HG03378 (cell line): ENCODE results near the gene MYO16.

Experiments
- ATAC-seq: cut with Tn5 transposase; IDR thresholded peaks from one replicate; pipeline ENCODE4 v1.9.1; 2021; ENCODE audit warnings: mild to moderate bottlenecking, moderate library complexity; ENCODE audit not compliant: unreplicated experiment

MYO16 gene

DNA sequence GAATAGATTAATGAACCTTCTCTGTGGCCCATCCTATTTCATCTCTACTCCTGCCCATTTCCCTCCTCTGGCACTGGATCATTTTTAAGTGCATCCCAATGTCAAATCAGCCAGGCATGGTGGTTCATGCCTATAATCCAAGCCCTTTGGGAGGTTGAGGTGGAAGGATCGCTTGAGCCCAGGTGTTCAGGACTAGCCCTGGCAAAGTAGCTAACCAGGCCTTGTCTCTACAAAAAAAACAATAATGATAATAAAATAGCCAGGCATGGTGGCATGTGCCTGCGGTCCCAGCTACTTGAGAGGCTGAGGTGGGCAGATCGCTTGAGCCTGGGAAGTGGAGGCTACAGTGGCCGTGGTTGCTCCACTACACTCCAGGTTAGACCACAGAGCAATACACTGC lies 517.0 kb downstream of the MYO16 start:
- no peak for ATAC-seq

DNA sequence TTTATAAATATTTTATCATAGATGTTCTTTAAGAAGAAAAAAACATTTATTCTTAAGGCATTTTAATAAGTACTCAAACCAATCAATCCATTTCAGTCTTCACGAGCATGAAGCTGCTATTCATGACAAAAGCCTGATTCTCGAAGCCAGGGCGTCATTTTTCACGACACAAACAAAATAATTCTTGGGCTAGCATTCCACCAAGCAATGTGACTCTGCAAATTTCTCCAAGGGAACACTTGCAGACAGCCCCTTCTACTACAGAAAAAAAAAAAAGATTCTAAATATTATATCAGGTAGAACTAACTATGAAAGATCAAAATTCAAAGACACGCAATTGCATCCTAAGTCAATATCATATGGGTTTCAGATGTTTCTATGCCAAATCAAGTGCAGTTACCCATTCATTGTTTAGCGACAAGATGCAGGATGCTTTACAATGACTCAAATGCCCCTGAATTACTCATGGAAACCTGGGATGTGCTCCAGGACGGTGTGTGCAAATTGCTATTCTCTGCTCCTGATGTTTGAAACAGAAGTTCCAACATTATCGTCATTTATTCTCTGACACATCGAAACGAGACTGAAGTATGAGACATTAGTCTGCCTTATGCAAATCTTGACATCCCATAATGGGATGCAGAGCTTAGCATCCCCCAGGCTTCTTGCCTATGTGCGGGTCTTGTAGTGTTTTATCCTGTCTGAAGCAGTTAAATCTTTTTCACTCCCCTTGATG lies 517.7 kb downstream of the MYO16 start:
- no peak for ATAC-seq

DNA sequence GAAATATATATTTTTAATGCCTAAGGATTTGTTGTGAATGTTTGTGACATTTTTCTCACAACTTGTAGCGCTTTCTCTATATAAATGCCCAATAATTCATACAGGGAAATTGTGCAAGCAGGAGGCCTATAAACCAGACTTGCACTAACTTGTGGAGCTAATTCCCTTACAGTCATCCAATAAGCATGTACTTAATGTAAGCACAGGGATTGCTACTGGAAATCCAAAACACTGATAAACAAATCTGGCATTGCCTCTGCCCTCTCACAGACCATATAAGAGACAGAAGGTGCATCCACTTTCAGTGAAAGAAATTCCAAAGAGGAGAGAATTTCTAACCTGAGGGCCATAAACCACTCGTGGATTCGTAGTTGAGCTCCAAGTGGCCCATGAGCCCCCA lies 518.8 kb downstream of the MYO16 start:
- no peak for ATAC-seq

DNA sequence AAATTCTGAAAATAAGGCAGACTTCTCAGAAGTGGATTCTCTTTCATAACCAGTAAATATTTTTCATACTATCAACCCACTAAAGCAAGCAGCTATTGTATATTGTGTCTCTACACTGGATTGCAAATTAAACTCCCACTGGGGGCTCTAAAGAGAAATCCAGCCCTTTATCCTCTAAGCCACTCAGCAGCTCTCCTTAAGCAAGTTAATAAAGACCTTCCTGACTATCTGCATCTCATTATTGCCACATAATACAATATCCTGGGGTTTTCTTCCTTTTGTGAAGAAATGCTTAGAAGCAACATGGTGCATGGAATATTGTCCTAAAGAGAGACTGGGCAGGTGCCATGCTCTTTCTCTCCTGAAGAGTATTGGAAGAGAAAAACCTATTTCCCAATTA lies 521.3 kb downstream of the MYO16 start:
- ATAC-seq, result no peak

DNA sequence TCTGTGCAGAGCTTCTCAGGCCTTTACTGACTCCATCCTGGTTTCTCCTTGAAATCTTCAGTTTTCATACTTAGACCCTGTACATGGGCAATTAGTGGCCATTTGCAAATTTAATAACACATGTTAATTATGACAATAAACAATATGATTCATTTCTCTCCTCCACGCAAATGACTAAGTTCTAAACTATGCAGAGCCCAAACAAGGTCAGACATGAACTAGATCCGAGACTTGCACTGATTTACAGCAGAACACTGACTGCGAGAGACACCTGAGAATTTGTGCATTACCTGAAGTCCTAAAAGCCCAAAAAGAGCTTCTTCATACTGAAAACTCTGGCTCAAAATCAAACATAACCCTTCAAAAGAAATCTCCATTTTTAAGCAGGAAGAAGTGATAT lies 521.8 kb downstream of the MYO16 start:
- no peak for ATAC-seq

DNA sequence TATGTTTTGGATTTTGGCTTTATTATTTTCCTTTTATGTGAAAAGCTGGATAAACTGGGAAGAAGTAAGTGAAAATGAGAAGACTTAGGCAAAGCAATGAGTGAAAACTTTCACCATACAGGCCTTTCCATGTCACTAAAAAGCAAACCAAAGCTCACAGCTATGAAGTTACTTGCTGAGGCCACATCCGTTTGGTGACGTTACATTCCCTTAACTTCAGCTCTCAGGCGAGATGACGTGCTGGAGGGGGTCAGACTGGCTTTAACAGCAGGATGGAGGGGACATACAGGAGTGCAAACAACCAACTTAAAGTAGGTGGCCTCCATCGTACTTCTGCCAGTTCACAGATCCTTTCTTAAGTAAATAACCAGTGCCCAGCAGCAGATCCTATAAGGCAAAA lies 522.3 kb downstream of the MYO16 start:
- no peak for ATAC-seq

DNA sequence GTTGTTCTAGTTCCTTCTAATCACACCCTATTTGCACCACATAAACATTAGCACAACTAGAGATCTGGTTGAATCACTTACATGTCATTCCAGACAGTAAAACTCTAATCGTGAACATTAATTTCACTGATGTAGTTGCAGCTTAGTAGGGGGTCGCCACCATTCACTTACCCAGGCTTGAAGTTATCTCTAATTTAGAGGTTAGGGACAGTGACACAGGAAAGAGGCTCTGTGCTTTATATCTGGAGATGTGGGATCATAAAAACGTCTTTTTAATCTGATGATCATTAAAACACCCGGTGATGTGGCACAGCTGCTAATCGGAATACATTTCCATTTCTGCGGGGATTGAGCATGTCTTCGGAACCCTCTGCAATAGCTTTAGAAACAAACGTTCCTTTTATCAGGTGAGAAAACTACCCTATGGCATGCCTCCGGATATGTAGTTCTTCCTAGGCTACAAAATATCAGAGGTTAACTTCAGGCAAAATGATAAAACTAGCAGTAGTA lies 523.0 kb downstream of the MYO16 start:
- ATAC-seq, result no peak

DNA sequence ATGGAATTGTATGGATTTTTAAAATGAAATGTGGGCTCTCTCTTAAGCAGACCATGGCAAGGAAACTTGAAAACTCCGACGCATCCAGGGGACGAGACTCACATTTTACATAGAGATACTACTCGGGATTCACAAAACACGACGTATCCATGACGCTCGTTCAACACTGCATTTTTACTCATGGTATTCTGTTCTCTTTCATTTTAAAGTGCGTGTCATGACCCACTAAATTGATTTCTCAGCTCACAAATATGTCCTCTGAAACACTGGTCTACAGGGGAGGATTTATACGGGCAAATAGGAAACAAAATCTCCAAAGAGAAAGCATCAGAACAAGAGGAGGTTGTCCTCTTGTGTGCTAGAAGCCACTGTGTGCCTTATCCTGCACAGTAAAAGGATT lies 523.5 kb downstream of the MYO16 start:
- no peak for ATAC-seq

DNA sequence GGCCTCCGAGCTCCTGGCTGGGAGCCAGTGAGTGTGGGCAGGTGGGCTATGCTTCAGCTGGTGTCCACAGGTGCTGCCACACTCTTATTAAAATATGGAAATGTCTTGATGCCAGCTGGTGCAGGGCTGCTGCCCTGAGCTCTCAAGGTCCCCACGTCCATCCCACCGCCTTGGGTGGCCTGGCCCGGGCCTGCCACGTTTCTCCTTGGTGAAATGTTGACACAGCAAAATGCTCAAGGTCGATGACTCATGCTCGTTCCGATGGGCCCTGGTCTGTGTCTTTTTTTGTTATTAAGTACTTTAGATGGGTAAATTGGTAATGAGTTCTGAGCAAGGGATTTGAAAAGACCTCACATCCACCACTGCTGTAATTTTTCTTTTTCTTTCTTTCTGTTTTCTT lies 524.7 kb downstream of the MYO16 start:
- ATAC-seq, result no peak

DNA sequence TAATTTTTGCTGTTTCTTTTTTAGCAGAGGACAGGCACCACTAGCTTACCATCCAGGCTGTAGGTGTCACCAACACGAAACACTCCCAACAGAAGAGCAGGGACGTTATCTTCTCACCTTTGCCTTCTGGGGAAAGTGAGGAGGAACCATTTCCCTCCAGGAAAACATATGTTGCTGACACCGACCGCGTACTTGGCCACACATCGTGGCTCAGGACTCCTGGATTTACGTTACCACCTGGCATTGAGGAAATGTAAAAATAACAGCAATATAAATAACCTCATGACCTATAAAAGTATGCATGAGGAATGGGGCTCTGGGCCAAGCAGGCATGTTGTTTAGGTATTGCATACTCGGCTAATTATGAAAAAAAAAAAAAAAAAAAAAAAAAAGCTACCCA lies 525.1 kb downstream of the MYO16 start:
- no peak for ATAC-seq

DNA sequence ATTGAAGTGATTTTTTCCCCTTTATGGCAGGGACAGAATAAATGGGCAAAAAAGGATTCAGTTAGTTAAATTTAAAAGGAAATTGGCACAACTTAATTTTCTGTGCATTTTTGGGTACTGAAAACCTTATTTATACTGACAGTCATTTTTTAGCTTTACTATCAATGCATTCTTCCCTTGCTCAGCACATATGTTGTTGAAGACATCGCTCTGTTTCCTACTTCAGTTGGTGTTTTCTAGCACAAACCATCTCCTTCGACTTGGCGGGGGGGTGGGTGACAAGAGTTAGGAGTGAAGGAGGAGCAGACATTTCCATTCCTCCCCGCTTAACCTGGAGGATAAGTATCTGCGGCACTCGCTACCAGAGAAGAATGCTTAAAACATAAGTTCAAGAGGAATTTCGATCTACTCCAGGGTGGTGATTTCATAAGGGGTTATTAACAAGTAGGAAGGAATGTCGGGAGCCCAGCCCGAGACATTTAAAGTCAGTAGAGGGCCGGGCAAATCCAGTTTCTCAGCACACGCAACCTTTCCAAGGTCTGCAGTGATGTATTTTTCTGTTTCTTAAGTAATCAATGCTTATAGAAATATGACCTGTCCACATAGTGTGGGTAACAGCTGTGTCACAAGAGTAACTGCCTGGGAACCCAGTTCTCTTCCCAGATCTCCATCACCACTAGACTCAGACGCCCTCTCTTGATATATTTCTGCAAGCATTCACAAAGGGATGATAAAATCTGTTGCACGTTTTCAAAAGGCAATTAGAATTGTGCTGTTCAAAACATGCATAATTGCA lies 525.8 kb downstream of the MYO16 start:
- ATAC-seq, result no peak

DNA sequence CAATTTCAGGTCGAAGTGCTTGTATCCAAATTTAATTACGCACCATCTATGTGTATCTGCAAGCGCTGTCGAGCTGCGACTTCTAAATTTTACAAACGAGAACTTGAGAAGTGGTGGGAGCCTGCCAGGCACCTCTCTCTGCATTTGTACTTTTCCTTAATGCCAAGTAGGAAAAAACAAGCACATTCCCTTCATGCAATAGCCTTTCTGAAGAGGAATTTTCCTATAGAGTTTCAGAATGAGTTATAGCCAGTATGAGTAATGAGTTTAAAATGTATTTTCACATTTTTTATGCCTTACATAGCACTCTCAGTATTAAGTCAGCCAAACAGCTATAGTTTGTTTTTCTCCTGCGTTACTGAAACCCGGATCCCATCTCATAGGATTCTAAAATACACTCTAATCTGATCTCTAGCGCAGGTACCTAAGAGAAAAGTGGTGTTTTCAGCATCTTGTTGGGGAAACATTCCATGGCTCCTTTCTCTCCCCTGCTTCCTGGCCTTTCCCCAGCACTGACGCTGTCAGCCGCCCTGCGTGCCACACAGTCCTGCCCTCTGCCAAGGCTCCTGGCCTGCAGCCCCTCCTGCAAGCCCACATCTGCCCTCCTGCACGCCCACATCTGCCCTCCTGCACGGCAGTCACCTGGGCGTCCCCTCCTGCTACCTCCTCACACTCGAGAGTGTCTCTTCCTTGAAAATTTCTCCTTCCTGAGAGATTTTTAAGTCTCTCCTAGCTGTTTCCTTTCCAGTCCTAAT lies 526.9 kb downstream of the MYO16 start:
- ATAC-seq, result no peak

DNA sequence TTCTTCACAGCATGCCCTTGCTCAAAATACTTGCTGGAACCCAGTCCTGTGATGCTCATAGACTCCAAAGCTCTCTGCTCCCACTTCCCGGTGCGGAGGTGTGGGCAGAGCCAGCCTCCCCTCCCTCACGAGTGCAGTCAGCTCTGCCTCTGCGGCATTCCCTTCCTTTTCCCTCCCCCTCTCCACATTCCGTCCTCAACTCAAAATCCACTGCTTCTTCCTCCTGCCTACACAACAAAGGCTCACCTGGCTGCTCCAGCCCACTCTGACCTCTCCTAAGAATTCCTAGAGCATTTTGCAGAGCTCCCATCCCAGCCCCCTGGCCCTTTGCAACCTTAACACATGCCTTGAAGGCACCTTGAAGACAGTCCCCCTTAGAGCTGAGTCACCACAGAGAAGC lies 527.9 kb downstream of the MYO16 start:
- ATAC-seq, result no peak

DNA sequence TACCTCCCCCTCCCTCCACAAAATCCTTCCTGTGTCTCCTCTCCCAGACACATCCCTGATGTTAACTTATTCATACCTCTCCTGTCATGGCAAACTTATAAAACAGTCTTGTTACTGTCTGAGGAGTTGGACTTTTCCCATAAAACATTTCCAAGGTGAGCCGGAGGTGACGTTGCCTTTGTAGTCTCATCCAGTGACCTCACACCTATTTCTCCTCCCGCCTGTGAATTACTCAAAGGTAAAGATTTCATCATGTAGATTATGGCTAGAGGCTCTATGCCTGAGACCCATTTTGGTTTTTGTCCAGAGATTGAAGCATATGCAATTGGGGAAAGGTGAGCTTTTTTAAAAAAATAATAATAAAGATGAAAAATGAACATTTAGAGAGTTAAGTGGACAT lies 529.0 kb downstream of the MYO16 start:
- ATAC-seq, result no peak

DNA sequence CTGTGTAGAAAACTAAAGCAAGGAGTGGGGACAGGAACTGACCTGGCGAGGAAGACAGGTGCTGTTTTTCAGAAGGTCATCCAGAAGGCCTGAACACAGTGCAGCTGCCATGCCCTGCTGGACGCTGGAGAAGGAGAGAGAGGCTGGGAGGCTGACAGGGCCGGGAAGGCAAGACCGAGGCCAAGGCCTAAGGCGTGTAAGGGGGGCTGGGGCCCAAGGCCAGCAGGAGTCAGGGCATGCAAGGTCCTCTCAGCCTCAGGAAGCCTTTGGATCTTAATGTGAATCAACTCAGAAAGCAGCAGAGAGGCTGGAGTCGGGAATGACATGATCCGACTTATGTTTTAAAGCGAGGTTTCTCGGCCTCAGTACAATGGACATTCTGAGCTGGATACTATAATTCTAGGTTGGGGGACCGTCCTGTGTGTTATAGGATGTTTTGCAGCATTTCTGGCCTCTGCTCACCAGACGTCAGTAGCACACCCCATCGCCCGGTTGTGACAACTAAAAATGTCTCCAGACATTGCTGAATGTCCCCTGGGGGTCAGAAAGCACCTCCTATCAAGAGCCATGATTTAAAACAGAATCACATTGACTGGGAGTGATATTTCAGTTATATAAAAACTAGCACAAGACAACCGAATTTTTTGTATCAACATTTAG lies 530.4 kb downstream of the MYO16 start:
- ATAC-seq, result no peak

DNA sequence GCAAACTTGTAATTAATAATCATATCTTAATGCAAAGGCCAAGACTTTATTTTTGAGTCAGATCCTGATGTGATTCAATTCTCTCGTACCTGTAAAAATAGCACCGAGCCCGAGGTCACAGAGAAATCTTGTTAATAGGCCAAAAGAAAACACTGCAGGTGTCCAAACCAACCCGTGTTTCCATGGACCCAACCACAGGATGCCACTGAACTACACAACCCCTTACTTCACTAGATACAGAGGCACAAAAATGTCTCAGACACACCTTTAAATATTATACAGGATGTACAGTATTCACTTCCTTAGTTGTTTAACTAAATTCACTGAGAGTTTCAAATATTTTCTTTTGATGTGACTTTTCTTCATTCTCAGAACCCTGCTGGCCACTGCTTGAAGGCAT lies 530.9 kb downstream of the MYO16 start:
- peak; percentile 47 for ATAC-seq

DNA sequence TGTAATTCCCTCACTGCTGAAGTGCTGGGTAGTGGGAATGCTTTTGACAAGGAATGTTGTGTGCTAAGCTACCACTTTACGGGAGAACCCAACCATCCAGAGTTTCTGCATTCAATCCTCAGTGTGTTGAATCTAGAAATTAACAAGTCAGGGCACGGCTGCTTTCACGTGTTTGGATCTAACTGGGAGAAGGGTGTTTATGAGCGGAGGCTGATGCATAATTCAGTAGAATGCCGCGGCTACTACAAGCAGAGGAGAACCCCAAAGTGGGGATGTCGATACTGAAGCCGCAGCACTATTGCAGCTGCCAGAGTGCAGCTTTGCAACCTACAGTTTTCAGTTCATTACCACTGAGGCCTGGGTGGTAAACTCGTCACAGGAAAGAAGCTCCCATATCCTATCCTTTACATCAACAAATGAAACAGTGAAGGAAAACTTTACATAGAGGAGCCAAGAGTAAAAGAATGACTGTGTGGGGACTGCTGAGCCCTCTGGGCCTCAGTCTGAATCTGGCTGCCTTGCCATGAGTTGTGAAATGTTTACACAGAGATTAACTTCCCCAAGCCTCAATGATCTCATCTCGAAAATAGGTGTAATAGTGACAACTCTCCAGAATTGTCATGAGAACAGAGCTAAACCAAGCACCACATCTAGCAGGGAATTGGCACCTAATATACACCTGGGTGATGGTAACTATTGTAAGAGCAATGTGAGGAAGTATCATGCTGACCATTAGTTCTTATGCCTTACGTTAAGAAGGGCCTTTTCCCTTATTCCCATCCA lies 531.7 kb downstream of the MYO16 start:
- peak; percentile 24 for ATAC-seq

DNA sequence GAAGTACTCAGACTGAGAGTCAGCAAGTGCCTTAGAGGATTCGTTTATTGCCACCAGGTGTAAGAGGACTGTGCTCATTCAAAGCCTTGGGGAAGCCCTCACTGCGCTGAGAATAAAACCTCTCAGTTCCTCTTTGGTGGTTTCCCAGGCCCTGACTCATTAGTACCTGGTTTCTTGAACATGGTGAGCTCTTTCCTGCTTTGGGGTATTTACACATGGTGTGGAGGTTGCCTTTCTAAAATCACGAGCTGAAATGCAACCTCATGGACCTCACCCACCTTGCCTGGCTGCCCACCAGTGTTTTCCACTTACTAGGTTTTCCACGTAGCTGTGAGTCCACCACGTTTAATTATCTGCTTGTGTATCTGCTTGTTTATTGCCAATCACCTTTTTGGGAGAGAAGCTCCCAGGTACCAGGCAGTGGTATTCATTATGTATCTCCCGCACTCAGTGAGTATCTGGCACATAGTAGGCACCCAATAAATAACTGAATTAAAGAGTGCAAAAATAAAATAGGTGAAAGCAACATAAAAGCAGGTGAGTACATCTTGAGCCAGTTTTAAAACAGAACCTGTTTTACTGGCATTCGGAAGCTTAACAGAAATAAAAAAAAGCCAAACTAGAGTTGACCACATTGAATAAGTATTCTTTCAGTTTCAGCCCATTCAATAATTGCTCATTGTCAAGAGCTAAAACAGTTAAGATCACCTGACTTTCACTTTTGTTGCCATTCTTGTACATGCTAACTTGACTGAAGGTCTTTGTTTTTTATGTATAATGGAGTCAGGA lies 533.0 kb downstream of the MYO16 start:
- peak; percentile 86 for ATAC-seq

DNA sequence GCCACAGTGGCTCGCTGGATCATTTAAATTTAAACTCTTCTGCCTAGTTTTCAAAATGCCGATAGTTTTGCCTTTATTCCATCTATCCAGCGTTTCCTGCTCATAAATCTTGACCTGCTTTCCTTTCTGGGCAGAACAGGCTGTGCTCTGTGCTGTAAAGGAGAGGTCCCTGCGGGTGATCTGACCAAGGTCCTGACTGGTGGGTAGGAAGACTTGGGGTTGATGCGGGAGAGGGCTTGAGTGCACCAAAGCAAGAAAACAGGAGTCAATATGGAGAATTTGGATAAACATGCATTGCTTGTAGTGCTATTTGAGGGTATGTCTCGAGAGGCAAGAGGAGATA lies 533.6 kb downstream of the MYO16 start:
- peak; percentile 1 for ATAC-seq
